Heart left ventricle (tissue), 13 donors: ENCODE measurements around the gene CRYBB1.

Experiments used
- CTCF ChIP-seq, 12 donors: fragments of 200-600 bp; sonication (generic) in 4 of 12; IDR thresholded peaks; one replicate each; pipeline versions ENCODE4 v1.5.0 to v1.8.0; 2018 to 2022; ENCODE audit warnings: antibody characterized with exemption in 12 of 12, mild to moderate bottlenecking in 5 of 12
- POLR2A ChIP-seq, 2 donors: fragments of 450-650 bp; IDR thresholded peaks; one replicate each; pipeline ENCODE4 v1.6.1; 2017; ENCODE audit warnings: antibody characterized with exemption in 2 of 2, mild to moderate bottlenecking in 2 of 2, moderate library complexity in 2 of 2
- donor health status: ischemic (EF 13 %, LVEDD 7.1; RV severe dilation, severe dysfunction).
- donor health status: DM: no; HTN: yes; CAD: no.
- donor health status: DM: no; HTN: no; CAD: no.
- donor health status: ischemic (EF 25% LVEDD 6.9; RV normal size, moderate dysfunction).
- donor health status: ischemic (EF 25% LVEDD 5.7; RV mildly dilated, moderate dysfunction).
- donor health status: ischemic (EF 35%, LVEDD 5.7; RV mildly dilated, moderate dysfunction).
- donor health status: nonischemic (EF 11% LVEDD 7.7; RV severe dilation, severe dysfunction).
- donor health status: DM: yes; HTN: yes; CAD: no.
- donor health status: PGD.
- donor health status: ischemic (EF 29% LVEDD 5.4; RV normal size, mild dysfunction).
- donor health status: nonischemic (EF 23%, LVEDD 6.1; RV moderate dilation, normal function).

DNA sequence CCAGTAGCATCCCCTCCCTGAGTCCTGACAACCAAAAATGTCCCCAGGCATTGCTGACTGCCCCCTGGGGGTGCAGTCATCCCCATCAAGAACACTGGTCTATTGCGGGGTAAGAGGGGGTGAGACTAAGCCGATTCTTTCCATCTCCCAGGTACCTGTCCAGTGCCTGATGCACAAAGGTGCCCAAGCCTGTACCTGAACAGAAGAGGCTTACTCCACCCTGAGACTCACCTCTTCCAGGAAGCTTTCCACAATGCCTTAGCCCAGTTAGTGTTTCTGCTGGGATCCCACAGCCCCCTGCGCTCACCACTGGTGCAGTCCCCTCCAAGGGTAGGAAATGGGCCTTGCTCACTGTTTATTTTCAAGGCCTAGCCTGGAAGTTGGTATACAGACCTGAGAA, 50.8 kb downstream of the CRYBB1 start:
- TF ChIP-seq CTCF (IDR thresholded peaks at IDR 0.05) (no peak), POLR2A (IDR thresholded peaks at IDR 0.05) (no peak)
